Liver (tissue), 9 donors: Measurements from ENCODE around the gene DCDC2C. TPM values are rescaled to one million over a fixed set of nuclear protein-coding genes. Genes with fewer than 3 reads are reported as not detected.

Source experiments
- DNase-seq: peaks from one replicate; pipeline ENCODE4 v3.0.0-alpha.2; 2017; ENCODE audit warnings: low spot score
- H3K27ac ChIP-seq, 2 donors: one replicate each; pipeline ENCODE4 v1.7.0; 2013; ENCODE audit warnings: inconsistent platforms in 2 of 2, low read length in 2 of 2, control low read depth in 1 of 2, low read depth in 1 of 2, mild to moderate bottlenecking in 1 of 2
- H3K27me3 ChIP-seq, 4 donors: one replicate each; pipeline versions ENCODE4 v1.6.1 to v1.7.0; 2013; ENCODE audit warnings: low read length in 3 of 4, inconsistent platforms in 1 of 4, mild to moderate bottlenecking in 1 of 4, moderate library complexity in 1 of 4; ENCODE audit not compliant: control insufficient read depth in 4 of 4, insufficient read depth in 4 of 4
- H3K36me3 ChIP-seq, 4 donors: one replicate each; pipeline versions ENCODE4 v1.6.1 to v1.7.0; 2013; ENCODE audit warnings: low read length in 3 of 4, mild to moderate bottlenecking in 3 of 4, low read depth in 1 of 4, moderate library complexity in 1 of 4; ENCODE audit not compliant: control insufficient read depth in 4 of 4, insufficient read depth in 3 of 4
- H3K4me1 ChIP-seq, 4 donors: one replicate each; pipeline versions ENCODE4 v1.6.1 to v1.7.0; 2013; ENCODE audit warnings: low read length in 3 of 4, mild to moderate bottlenecking in 3 of 4, moderate library complexity in 1 of 4; ENCODE audit not compliant: control insufficient read depth in 4 of 4, insufficient read depth in 4 of 4
- H3K4me3 ChIP-seq, 3 donors: one replicate each; pipeline versions ENCODE4 v1.6.1 to v1.7.0; 2013; ENCODE audit warnings: low read length in 3 of 3, control low read depth in 1 of 3, low read depth in 1 of 3, mild to moderate bottlenecking in 1 of 3
- H3K9ac ChIP-seq, 2 donors: one replicate each; pipeline ENCODE4 v1.7.0; 2013; ENCODE audit warnings: low read length in 2 of 2, mild to moderate bottlenecking in 2 of 2, moderate library complexity in 2 of 2, control low read depth in 1 of 2, low read depth in 1 of 2
- H3K9me3 ChIP-seq, 4 donors: one replicate each; pipeline versions ENCODE4 v1.6.1 to v1.7.0; 2013; ENCODE audit warnings: low read length in 3 of 4; ENCODE audit not compliant: control insufficient read depth in 4 of 4
- EGR1 ChIP-seq, 2 donors: IDR thresholded peaks; 2 replicates each; pipeline ENCODE4 v1.6.1; 2016 to 2018; ENCODE audit warnings: antibody characterized with exemption in 2 of 2, low read depth in 2 of 2
- FOXA1 ChIP-seq: IDR thresholded peaks from 2 replicates; pipeline ENCODE4 v1.6.1; 2016; ENCODE audit warnings: antibody characterized with exemption
- HNF4A ChIP-seq, 2 donors: conservative IDR thresholded peaks; 2 replicates each; pipeline ENCODE4 v1.6.1; 2016; ENCODE audit warnings: antibody characterized with exemption in 2 of 2, mild to moderate bottlenecking in 2 of 2
- HNF4G ChIP-seq: IDR thresholded peaks from 2 replicates; pipeline ENCODE4 v1.6.1; 2016; ENCODE audit warnings: antibody characterized with exemption
- NR2F2 ChIP-seq: IDR thresholded peaks from 2 replicates; pipeline ENCODE4 v1.6.1; 2016; ENCODE audit warnings: antibody characterized with exemption
- RAD21 ChIP-seq, 2 donors: IDR thresholded peaks; 2 replicates each; pipeline ENCODE4 v1.6.1; 2016; ENCODE audit warnings: antibody characterized with exemption in 2 of 2, mild to moderate bottlenecking in 2 of 2
- SP1 ChIP-seq: IDR thresholded peaks from 2 replicates; pipeline ENCODE4 v1.6.1; 2018; ENCODE audit warnings: antibody characterized with exemption, mild to moderate bottlenecking
- TAF1 ChIP-seq: conservative IDR thresholded peaks from 2 replicates; pipeline ENCODE4 v1.6.1; 2016; ENCODE audit warnings: antibody characterized with exemption, mild to moderate bottlenecking
- YY1 ChIP-seq: IDR thresholded peaks from 2 replicates; pipeline ENCODE4 v1.6.1; 2016; ENCODE audit warnings: antibody characterized with exemption, mild to moderate bottlenecking
- WGBS: extraction: QIAGEN DNeasy Blood & Tissue Kit; methylation state at CpG from one replicate; pipeline ENCODE4 v1.1.7; 2013; 5-methylcytosine and 5-hydroxymethylcytosine counted together
- polyA plus RNA-seq, 2 donors: library from polyadenylated mRNA; stranded (reverse) in 1 of 2; unstranded in 1 of 2; fragments of 200-250 nt in 1 of 2; fragments of >200 nt in 1 of 2; fragmentation: Nextera tagmentation in 1 of 2; extraction: Ambion mirVana in 1 of 2; gene quantifications; one replicate each; pipeline versions ENCODE4 v1.2.1 to v1.2.3, GENCODE V29; 2013 to 2015
- total RNA-seq, 2 donors: library from RNA; depleted of rRNA; stranded (reverse); fragments of >200 nt; gene quantifications; one replicate each; pipeline ENCODE4 v1.2.3, GENCODE V29; 2014
- TF ChIP-seq, protein P1 (sequence below): IDR thresholded peaks from 2 replicates; pipeline ENCODE4 v1.6.1; 2016; ENCODE audit warnings: antibody characterized with exemption, mild to moderate bottlenecking
- TF ChIP-seq, protein P2 (sequence below): fragments of 150-350 bp; IDR thresholded peaks from 2 replicates; pipeline ENCODE4 v1.5.1; 2017; ENCODE audit warnings: improper control_type of control experiment, low read depth, low read length; ENCODE audit not compliant: missing input control
- donor health status: healthy.
- donor health status: healthy.
- donor health status: healthy.
- donor health status: healthy.
- donor health status: healthy.

DCDC2C gene
- total and polyA plus RNA-seq, 4 donors: not detected

DNA sequence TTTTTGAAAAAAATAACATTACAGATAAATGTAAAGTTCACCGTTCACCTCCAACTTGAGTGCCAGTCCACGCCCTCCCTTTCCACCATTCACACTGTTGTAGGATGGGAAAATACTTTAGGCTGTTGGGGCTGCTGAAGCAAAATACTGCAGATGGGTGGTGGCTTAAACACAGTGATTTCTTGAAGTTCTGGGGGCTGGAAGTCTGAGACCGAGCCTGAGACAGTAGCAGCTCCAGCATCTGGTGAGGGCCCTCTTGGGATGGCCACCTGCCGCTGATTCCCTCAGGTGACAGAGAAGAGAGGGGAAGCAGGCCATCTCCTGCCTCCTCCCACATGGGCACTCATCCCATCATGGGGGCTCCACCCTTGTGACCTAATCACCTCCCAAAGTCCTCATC, 27.7 kb upstream of the DCDC2C start:
- 94% methylated on average over 4 of the region's 4 CpGs for WGBS
- TF ChIP-seq HNF4A (conservative IDR thresholded peaks at IDR 0.05) (no peak), YY1 (no peak)
- Histone ChIP-seq H3K4me3 (no peak overlapping the region), H3K4me1 (no peaks in the 10 kb centered on the region), H3K27me3 (no peaks in the 10 kb centered on the region), H3K9ac (no peak overlapping the region), H3K9me3 (no peaks in the 10 kb centered on the region), H3K27ac (no peak overlapping the region), H3K36me3 (no peaks in the 10 kb centered on the region)
- DNase-seq: no peak

DNA sequence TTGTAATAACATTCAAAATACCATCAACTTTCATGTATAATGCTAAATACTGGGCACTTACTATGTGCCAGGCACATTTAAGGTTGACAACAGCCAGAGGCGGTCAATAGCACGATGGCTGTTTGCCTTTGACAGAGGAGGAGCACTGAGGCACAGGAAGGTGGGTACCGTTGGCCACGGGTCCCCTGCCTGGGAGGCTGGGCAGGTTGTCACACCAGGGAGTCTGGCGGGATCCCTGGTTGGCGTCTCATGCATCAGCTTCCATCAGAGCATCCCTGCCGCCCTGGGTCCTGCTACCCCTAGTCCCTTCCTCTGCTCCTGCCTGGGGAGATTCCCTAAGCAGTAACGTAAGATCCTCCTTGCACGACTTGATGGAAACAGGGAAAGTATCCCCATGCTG, 25.9 kb upstream of the DCDC2C start:
- Histone ChIP-seq H3K9me3 (no peaks in the 10 kb centered on the region), H3K36me3 (no peaks in the 10 kb centered on the region), H3K4me1 (no peaks in the 10 kb centered on the region), H3K27ac (no peak overlapping the region), H3K4me3 (no peak overlapping the region), H3K9ac (no peak overlapping the region), H3K27me3 (no peaks in the 10 kb centered on the region)
- DNase-seq: no peak
- 88% methylated on average over 9 of the region's 9 CpGs for WGBS
- TF ChIP-seq NR2F2: no peak
- no peak for TF ChIP-seq HNF4G
- no peak for TF ChIP-seq RAD21 (IDR thresholded peaks at IDR 0.05)
- TF ChIP-seq, protein P1, sequence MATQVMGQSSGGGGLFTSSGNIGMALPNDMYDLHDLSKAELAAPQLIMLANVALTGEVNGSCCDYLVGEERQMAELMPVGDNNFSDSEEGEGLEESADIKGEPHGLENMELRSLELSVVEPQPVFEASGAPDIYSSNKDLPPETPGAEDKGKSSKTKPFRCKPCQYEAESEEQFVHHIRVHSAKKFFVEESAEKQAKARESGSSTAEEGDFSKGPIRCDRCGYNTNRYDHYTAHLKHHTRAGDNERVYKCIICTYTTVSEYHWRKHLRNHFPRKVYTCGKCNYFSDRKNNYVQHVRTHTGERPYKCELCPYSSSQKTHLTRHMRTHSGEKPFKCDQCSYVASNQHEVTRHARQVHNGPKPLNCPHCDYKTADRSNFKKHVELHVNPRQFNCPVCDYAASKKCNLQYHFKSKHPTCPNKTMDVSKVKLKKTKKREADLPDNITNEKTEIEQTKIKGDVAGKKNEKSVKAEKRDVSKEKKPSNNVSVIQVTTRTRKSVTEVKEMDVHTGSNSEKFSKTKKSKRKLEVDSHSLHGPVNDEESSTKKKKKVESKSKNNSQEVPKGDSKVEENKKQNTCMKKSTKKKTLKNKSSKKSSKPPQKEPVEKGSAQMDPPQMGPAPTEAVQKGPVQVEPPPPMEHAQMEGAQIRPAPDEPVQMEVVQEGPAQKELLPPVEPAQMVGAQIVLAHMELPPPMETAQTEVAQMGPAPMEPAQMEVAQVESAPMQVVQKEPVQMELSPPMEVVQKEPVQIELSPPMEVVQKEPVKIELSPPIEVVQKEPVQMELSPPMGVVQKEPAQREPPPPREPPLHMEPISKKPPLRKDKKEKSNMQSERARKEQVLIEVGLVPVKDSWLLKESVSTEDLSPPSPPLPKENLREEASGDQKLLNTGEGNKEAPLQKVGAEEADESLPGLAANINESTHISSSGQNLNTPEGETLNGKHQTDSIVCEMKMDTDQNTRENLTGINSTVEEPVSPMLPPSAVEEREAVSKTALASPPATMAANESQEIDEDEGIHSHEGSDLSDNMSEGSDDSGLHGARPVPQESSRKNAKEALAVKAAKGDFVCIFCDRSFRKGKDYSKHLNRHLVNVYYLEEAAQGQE: no peak
- TF ChIP-seq EGR1 (IDR thresholded peaks at IDR 0.05; ENCODE audit: low read depth in 2 of 2): no peak

DNA sequence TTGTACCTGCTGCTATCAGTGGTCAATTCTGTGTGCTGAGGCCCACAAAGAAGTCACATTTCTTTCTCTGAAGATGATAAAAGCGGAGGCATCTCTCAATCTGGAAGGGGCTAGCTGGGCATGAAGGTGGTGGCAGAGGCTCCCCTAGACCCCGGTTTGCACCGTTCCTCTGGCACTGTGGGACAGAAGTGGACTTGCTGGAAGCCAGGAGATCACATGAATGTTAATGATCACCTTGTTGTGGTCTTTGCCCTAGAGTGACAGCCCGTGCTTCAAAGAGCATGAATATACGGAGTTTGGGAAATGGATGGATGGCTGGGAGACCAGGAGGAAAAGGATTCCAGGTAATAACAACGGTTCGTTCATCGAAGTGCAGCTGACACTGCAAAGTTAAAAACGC, 25.2 kb upstream of the DCDC2C start:
- no peaks in the 10 kb centered on the region for H3K4me1 ChIP-seq
- no peak overlapping the region for H3K9ac ChIP-seq
- TF ChIP-seq SP1 (no peak), TAF1 (no peak), FOXA1 (no peak)
- TF ChIP-seq, protein P2, sequence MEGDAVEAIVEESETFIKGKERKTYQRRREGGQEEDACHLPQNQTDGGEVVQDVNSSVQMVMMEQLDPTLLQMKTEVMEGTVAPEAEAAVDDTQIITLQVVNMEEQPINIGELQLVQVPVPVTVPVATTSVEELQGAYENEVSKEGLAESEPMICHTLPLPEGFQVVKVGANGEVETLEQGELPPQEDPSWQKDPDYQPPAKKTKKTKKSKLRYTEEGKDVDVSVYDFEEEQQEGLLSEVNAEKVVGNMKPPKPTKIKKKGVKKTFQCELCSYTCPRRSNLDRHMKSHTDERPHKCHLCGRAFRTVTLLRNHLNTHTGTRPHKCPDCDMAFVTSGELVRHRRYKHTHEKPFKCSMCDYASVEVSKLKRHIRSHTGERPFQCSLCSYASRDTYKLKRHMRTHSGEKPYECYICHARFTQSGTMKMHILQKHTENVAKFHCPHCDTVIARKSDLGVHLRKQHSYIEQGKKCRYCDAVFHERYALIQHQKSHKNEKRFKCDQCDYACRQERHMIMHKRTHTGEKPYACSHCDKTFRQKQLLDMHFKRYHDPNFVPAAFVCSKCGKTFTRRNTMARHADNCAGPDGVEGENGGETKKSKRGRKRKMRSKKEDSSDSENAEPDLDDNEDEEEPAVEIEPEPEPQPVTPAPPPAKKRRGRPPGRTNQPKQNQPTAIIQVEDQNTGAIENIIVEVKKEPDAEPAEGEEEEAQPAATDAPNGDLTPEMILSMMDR: no peak
- H3K4me3 ChIP-seq: no peak overlapping the region
- no peaks in the 10 kb centered on the region for H3K36me3 ChIP-seq
- WGBS: 64% methylated on average over 9 of the region's 9 CpGs
- no peak overlapping the region for H3K27ac ChIP-seq
- H3K9me3 ChIP-seq: no peaks in the 10 kb centered on the region
- DNase-seq: no peak
- H3K27me3 ChIP-seq: no peaks in the 10 kb centered on the region
